Hematopoietic multipotent progenitor cell treated with erythropoietin and hydrocortisone succinate and interleukin-3 and kit ligand, for 17 days (in vitro differentiated cells): Measurements from ENCODE around the gene OTUD5.
"Not testable (repeated sequence)": the region's sequence is repeated elsewhere in the genome, so short reads cannot be mapped to it uniquely, and the experiment has no call there.

ENCODE experiments used
- DNase-seq: peaks from one replicate; pipeline ENCODE4 v3.0.0-alpha.2; 2015; ENCODE audit warnings: low spot score

OTUD5 gene

GRCh38 chrX:48890296-48890925, 67.0 kb downstream of the OTUD5 start:
- DNase-seq = no peak

DNA sequence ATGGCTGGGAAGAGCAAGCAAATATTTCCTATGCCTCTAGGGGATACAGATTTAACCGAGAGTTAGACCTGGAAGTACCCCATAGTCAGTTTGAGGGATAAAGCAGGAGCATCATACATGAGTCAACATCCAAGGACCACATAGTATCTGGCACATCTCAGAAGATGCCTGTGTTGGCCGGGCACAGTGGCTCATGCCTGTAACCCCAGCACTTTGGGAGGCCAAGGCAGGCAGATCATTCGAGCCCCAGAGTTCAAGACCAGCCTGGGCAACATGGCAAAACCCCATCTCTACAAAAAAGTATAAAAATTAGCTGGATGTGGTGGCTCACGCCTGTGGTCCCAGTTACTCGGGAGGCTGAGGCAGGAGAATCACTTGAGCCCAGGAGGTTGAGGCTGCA, 70.8 kb downstream of the OTUD5 start:
- DNase-seq = not testable (repeated sequence)

DNA sequence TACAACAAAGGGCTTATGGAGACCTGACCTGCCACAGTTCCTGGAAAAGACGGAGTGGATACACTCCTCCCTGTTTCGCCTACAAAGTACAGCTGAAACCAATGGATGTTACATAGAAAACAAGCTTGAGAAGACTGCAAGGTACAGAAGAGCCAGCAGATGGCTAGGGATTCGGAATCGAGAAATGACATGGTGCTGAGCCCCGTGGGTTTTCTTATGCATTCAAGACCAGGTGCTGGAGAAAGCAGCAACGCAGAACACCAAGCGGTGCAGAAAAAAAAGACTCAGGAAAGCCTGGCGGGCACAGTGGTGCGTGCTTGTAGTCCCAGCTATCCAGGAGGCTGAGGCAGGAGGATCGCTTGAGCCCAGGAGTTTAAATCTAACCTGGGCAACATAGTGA, 73.7 kb downstream of the OTUD5 start:
- DNase-seq = no peak

- DNase-seq = not testable (repeated sequence)
Measured at GRCh38 chrX:48876944-48877343, 80.5 kb downstream of the OTUD5 start.
